ENCODE data around the gene PROSER3.

PROSER3 gene

DNA sequence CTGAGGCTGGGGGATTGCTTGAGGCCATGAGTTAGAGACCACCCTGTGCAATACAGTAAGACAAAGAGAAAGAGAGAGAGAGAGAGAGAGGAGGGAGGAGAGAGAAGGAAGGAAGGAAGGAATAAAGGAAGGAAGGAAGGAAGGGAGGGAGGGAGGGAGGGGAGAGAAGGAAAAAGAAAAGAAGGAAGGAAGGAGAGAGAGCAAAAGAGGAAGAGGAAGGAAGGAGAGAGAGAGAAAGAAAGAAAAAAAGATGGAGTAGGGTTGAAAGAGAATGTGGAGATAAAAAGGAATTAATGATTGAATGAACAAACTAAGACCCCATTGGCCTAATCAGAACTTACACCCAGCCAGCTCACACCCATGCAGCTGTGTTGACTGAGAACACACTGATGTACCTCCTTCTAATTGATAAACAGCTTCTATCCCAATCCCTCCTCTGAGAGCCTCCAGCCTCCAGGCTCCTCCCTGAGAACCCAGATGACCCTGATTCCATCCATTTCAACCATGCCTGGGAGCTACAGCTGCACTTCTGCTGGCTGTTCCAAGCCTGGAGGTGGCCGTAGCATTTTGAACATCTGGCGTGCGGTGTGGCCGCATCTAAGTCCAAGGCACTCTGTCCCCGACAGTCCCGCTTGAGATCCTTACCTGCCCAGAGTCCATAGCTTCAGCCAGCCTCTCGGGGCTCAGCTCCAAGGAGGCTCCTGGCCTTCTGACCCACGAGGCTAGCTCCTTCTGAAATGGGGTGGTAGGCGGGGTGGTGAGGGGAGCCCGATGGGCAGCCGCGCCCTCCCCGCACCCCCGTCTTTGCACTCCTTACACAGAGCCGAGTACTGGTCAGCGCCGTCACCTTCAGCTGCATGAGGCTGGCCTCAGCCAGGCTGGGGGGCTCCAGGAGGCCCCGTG is 53.6 kb downstream of the PROSER3 start:
- TF ChIP-seq, protein P1, sequence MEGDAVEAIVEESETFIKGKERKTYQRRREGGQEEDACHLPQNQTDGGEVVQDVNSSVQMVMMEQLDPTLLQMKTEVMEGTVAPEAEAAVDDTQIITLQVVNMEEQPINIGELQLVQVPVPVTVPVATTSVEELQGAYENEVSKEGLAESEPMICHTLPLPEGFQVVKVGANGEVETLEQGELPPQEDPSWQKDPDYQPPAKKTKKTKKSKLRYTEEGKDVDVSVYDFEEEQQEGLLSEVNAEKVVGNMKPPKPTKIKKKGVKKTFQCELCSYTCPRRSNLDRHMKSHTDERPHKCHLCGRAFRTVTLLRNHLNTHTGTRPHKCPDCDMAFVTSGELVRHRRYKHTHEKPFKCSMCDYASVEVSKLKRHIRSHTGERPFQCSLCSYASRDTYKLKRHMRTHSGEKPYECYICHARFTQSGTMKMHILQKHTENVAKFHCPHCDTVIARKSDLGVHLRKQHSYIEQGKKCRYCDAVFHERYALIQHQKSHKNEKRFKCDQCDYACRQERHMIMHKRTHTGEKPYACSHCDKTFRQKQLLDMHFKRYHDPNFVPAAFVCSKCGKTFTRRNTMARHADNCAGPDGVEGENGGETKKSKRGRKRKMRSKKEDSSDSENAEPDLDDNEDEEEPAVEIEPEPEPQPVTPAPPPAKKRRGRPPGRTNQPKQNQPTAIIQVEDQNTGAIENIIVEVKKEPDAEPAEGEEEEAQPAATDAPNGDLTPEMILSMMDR (IDR thresholded peaks at IDR 0.05; ENCODE audit: low read depth, low read length, missing control alignments), result no peak
- H3K4me3 ChIP-seq (ENCODE audit: low read depth, low read length), result no peak overlapping the region
- no peak for DNase-seq (ENCODE audit: low read depth)

GRCh38 chr19:35812220-35813042 is 54.5 kb downstream of the PROSER3 start, which contains the start of gene PRODH2:
PRODH2 (minus strand) TSS chr19:35812845; CDS start chr19:35812805, 40 bp downstream.
- H3K4me3 ChIP-seq (ENCODE audit: low read depth, low read length), result no peak within 1 kb of the TSS
- DNase-seq (ENCODE audit: low read depth), result no peak
- TF ChIP-seq, protein P1 (IDR thresholded peaks at IDR 0.05; ENCODE audit: low read depth, low read length, missing control alignments), result no peak

DNA sequence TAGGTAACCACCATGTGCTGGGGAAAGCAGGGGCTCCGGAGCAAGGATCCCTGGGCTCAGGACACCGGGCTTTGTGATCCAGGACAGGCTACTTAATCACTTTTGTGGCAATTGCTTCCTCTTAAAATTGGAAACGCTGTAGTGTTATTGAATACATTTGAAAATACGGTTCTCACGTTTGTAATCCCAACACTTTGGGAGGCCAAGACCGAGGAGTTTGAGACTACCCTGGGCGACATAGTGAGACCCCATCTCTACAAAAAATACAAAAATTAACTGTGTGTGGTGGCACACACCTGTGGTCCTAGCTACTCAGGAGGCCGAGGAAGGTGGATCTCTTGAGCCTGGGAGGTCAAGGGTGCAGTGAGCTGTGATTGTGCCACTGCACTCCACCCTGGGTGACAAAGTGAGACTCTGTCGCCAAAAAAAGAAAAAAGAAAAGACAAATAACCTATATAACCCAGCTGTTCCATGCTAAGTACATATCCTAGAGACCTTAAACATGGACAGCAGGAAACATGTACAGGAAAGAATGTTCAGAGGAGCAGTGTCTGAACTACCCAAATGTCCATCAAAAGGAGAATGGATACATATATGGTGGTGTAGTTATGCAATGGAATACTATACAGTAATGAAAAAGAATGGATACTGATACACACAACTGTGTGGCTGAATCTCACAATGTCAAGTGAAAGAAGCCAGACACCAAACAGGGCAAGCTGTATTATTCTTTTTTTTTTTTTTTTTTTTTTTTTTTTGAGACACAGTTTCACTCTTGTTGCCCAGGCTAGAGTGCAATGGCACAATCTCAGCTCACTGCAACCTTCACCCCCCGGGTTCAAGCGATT is 55.3 kb downstream of the PROSER3 start:
- DNase-seq (ENCODE audit: low read depth), result no peak
- H3K4me3 ChIP-seq (ENCODE audit: low read depth, low read length), result no peak overlapping the region
- TF ChIP-seq, protein P1 (IDR thresholded peaks at IDR 0.05; ENCODE audit: low read depth, low read length, missing control alignments), result no peak

DNA sequence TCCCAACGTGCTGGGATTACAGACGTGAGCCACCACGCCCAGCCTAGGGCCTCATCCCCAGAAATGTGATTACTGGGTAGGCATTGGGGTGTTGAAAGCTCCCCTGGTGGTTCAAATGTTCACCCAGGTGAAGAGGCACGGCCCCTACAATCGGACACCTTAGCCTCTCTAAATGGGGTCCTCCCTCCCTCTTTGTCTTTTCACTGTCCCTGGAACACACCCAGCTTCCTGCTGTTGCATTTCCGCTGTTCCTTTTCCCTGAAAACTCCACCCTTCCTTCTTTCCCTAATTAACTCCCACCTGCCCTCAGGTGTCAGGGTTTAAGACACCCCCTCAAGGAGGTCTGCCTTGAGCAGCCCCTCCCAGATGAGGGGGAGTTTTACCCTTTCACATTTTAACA is 58.3 kb downstream of the PROSER3 start:
- H3K4me3 ChIP-seq (ENCODE audit: low read depth, low read length), result no peak overlapping the region
- no peak for DNase-seq (ENCODE audit: low read depth)
- TF ChIP-seq, protein P1 (IDR thresholded peaks at IDR 0.05; ENCODE audit: low read depth, low read length, missing control alignments), result no peak

GRCh38 chr19:35816846-35817245 is 58.9 kb downstream of the PROSER3 start:
- TF ChIP-seq, protein P1 (IDR thresholded peaks at IDR 0.05; ENCODE audit: low read depth, low read length, missing control alignments), result no peak
- no peak overlapping the region for H3K4me3 ChIP-seq (ENCODE audit: low read depth, low read length)
- DNase-seq (ENCODE audit: low read depth), result no peak

DNA sequence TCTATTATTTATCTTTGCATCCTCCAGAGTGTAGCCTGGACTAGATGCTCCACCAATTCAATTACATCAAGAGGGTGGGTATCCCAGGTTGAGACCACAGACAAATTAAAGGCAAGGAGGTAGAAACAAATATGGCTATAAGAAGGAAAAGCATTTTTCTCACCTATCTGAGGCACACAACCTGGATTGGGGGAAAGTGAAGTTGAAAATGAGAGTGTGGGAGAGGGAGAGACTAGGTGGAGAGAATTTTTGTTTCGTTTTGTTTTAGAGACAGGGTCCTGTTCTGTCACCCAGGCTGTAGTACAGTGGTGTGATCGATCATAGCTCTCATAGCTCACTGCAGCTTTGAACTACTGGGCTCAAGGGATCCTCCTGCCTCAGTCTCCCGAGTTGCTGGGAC is 60.5 kb downstream of the PROSER3 start:
- DNase-seq (ENCODE audit: low read depth), result no peak
- H3K4me3 ChIP-seq (ENCODE audit: low read depth, low read length), result no peak overlapping the region
- TF ChIP-seq, protein P1 (IDR thresholded peaks at IDR 0.05; ENCODE audit: low read depth, low read length, missing control alignments), result no peak
